ENCODE results near the gene PTPRK.

- TF ChIP-seq, protein P1, sequence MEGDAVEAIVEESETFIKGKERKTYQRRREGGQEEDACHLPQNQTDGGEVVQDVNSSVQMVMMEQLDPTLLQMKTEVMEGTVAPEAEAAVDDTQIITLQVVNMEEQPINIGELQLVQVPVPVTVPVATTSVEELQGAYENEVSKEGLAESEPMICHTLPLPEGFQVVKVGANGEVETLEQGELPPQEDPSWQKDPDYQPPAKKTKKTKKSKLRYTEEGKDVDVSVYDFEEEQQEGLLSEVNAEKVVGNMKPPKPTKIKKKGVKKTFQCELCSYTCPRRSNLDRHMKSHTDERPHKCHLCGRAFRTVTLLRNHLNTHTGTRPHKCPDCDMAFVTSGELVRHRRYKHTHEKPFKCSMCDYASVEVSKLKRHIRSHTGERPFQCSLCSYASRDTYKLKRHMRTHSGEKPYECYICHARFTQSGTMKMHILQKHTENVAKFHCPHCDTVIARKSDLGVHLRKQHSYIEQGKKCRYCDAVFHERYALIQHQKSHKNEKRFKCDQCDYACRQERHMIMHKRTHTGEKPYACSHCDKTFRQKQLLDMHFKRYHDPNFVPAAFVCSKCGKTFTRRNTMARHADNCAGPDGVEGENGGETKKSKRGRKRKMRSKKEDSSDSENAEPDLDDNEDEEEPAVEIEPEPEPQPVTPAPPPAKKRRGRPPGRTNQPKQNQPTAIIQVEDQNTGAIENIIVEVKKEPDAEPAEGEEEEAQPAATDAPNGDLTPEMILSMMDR (IDR thresholded peaks at IDR 0.05), result no peak
- TF ChIP-seq POLR2A (IDR thresholded peaks at IDR 0.05), result no peak
Observed at GRCh38 chr6:127945434-127946097, 574.8 kb downstream of the PTPRK start.
